ENCODE results near the gene MARCHF9.
"Not testable (repeated sequence)": the region's sequence is repeated elsewhere in the genome, so short reads cannot be mapped to it uniquely, and the experiment has no call there.

MARCHF9 gene, protein sequence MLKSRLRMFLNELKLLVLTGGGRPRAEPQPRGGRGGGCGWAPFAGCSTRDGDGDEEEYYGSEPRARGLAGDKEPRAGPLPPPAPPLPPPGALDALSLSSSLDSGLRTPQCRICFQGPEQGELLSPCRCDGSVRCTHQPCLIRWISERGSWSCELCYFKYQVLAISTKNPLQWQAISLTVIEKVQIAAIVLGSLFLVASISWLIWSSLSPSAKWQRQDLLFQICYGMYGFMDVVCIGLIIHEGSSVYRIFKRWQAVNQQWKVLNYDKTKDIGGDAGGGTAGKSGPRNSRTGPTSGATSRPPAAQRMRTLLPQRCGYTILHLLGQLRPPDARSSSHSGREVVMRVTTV
- total RNA-seq: 1.5 to 34.0 (median 5.4) reads per million in 18 experiments

- no peak for DNase-seq
These were observed at the start of gene MARCHF9 for GRCh38 chr12:57754411-57755193. TSS of gene MARCHF9 (plus strand) at chr12:57755103. CDS start at chr12:57755529, 426 bp downstream.

DNA sequence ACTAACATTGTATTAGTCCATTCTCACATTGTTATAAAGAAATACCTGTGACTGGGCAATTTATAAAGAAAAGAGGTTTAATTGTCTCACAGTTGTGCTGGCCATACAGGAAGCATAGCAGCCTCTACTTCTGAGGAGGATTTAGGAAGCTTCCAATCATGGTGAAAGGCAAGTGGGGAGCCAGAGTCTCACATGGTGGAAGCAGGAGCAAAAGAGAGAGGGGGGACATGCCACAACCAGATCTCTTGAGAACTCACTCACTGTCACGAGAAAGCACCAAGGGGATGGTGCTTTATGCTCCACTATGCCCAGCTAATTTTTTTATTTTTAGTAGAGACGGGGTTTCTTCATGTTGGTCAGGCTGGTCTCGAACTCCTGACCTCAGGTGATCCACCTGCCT is 47.7 kb upstream of the MARCHF9 start:
- DNase-seq: no peak

DNA sequence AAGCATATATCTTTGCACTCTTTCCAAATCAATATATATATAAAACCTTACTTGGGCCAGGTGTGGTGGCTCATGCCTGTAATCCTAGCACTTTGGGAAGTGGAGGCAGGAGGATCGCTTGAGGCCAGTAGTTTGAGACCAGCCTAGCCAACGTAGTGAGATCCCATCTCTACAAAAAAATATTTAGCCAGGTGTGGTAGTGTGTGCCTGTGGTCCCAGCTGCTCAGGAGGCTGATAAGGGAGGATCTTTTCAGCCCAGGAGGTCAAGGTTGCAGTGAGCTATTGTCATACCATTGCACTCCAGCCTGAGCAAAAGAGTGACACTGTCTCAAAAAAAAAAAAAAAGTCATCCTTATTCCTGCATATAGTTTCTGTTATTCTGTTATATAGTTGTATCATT is 46.6 kb upstream of the MARCHF9 start:
- no peak for DNase-seq

DNA sequence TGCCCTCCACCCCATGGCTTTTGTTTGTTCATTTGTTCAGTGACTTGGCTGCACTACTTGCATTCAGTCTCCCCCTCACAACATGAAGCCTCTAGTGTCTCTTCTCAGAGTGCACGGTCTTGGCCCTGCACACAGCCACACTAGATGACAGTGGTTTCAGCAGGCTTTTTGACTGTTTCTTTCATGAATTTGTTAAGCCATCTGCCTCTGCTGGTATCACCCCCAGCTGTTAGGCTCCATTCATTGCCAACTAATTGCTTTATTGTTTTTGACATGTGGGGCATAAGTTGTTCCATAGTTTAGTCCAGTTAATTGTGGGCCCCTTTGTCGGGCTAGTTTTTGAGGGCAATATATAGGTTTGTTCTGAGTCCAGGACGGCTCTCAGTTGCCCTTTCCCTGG is 42.2 kb upstream of the MARCHF9 start:
- DNase-seq: no peak

DNA sequence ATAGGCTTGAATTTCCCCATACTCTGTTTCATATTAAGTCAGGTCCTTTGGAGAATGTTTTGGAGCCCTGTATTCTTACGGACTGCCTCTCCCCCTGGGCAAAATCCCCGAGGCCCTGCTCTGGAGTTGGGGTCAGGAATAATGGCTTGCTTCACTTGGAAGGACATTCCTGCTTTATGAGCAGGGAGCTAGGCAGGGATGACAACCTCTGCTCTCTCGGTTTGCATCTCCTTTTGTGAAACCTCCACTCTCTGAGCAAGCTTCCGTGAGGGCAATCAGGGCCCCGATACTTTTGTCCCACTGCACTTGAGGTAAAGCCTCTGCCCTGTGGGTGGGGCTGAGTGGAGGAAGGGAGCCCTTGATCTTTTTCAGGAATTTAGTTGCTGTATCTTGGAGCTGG is 41.7 kb upstream of the MARCHF9 start:
- no peak for DNase-seq

- DNase-seq: not testable (repeated sequence)
These were observed 39.7 kb upstream of the MARCHF9 start for GRCh38 chr12:57715036-57715748.

DNA sequence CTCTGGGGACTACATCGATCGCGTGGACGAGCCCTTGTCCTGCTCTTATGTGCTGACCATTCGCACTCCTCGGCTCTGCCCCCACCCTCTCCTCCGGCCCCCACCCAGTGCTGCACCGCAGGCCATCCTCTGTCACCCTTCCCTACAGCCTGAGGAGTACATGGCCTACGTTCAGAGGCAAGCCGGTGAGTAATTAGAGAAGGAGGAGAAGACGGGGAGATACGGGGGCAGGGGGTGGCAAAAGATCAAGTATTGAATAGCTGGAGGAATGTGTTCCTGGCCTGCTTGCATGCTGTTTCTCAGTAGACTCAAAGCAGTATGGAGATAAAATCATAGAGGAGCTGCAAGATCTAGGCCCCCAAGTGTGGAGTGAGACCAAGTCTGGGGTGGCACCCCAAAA is 39.1 kb upstream of the MARCHF9 start:
- no peak for DNase-seq

DNA sequence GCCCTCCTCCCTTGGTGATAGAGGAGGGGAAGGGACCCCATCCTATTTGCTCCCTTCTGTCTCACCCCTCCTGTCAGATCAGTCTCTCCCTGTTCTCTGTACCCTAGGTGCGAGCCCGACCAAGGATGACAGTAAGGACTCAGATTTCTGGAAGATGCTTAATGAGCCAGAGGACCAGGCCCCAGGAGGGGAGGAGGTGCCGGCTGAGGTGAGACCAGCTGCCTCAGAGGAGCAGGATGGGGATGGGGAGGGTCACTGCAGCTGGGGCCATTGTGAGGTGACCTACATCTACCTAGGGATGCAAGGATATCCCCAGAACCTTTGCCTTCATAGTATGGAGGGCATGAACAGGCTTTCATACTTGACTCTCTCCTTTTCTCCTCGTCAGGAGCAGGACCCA is 38.6 kb upstream of the MARCHF9 start:
- no peak for DNase-seq

DNA sequence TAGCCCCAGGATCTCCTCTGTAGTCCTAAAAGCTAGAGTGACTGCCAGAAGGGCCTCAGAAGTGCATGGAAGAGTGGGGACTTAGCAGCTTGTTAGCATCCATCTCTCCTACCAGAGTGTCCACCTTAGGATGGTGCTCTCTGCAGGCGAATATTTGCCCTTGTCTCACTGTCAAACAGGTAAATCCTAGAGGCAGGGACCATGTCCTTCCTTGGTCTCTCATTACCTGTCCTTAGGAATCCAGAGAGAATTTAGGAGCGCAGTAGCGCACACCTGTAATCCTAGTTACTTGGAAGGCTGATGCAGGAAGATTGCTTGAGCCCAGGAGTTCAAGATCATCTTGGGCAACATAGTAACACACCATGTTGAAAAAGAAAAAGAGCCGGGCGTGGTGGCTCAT is 37.8 kb upstream of the MARCHF9 start:
- no peak for DNase-seq

- no peak for DNase-seq
These were observed 36.9 kb upstream of the MARCHF9 start for GRCh38 chr12:57717846-57718640.

GRCh38 chr12:57718641-57719528 is 36.0 kb upstream of the MARCHF9 start:
- DNase-seq: no peak

DNA sequence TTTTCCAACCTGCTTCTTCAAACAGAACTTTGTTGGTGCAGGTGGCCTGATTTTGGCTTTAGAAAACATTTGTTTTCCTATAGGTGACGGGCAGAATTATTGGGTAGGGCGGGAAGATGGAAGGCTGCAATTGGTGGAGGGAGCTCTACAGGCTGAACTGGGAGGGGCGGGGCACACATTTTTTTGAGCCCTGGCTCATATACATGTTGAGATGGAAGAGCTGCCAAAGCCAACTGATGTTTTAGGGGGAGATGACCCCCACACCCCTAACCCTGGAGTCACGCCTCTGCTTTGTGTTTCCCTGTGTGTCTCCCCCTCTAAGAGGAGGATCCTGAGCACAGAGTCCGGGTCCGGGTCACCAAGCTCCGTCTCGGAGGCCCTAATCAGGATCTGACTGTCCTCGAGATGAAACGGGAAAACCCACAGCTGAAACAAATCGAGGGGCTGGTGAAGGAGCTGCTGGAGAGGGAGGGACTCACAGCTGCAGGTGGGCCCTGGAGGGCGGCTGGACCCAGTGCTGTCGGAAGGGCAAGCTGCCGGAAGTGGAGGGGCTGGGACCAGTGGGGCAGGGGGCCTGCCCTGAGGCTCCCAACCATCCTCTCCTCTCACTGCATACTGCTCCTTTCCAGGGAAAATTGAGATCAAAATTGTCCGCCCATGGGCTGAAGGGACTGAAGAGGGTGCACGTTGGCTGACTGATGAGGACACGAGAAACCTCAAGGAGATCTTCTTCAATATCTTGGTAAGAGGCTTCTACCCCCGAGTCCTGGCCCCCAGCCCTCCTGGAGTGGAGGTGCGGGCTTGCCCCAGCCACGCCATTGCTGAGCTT is 34.9 kb upstream of the MARCHF9 start:
- no peak for DNase-seq

DNA sequence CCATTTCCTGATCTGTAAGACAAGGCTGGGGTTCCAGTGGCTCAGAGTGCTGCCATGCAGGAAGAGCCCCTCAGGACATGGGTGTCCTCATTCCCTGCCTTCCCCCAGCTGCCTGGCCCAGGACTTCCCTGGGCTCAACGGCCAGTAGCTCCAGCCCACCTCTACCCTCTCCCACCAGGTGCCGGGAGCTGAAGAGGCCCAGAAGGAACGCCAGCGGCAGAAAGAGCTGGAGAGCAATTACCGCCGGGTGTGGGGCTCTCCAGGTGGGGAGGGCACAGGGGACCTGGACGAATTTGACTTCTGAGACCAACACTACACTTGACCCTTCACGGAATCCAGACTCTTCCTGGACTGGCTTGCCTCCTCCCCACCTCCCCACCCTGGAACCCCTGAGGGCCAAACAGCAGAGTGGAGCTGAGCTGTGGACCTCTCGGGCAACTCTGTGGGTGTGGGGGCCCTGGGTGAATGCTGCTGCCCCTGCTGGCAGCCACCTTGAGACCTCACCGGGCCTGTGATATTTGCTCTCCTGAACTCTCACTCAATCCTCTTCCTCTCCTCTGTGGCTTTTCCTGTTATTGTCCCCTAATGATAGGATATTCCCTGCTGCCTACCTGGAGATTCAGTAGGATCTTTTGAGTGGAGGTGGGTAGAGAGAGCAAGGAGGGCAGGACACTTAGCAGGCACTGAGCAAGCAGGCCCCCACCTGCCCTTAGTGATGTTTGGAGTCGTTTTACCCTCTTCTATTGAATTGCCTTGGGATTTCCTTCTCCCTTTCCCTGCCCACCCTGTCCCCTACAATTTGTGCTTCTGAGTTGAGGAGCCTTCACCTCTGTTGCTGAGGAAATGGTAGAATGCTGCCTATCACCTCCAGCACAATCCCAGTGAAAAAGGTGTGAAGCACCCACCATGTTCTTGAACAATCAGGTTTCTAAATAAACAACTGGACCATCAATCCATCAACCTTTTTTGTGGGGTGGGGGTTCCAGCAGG is 34.0 kb upstream of the MARCHF9 start:
- no peak for DNase-seq

- DNase-seq: not testable (repeated sequence)
These were observed 32.9 kb upstream of the MARCHF9 start for GRCh38 chr12:57721846-57722608.

- no peak for DNase-seq
These were observed 31.9 kb upstream of the MARCHF9 start for GRCh38 chr12:57722716-57723629.

- DNase-seq: no peak
These were observed 31.3 kb upstream of the MARCHF9 start for GRCh38 chr12:57723630-57723962.

All from inflammatory macrophage (primary cell).